MCF 10A (cell line): ENCODE measurements around the gene NET1. TPM values are rescaled to one million over a fixed set of nuclear protein-coding genes. Genes with fewer than 3 reads are reported as not detected.

Experiments used
- BruUV-seq: library from RNA; stranded (reverse); fragments of 400-500 nt; replicated peaks from 2 replicates; lab custom pipeline; 2021; lab: Mats Ljungman, UMichigan
- CTCF ChIA-PET: fragments of 300-600 bp; sonication (Branson Sonifier 250); formaldehyde crosslinking; extraction: SDS; loops from one replicate; lab custom pipeline; 2021; ENCODE audit warnings: antibody characterized with exemption, inconsistent platforms; lab: Yijun Ruan, JAX
- POLR2A ChIA-PET: fragments of 300-600, 350-650 bp; sonication (Branson Sonifier 250); formaldehyde crosslinking; extraction: SDS; loops from one replicate; lab custom pipeline; 2020; ENCODE audit warnings: antibody characterized with exemption, inconsistent platforms; lab: Yijun Ruan, JAX
- DNase-seq: peaks from one replicate; pipeline ENCODE4 v3.0.0-alpha.2; 2018; ENCODE audit not compliant: unreplicated experiment
- H3K27ac Mint-ChIP-seq: one replicate; pipeline ENCODE4 v1.8.0; 2022; ENCODE audit warnings: mild to moderate bottlenecking, low read depth, mixed read lengths; ENCODE audit not compliant: unreplicated experiment
- H3K27me3 Mint-ChIP-seq: one replicate; pipeline ENCODE4 v1.8.0; 2022; ENCODE audit warnings: mixed read lengths; ENCODE audit not compliant: insufficient read depth, unreplicated experiment
- H3K36me3 Mint-ChIP-seq: one replicate; pipeline ENCODE4 v1.8.0; 2022; ENCODE audit warnings: mild to moderate bottlenecking, moderate library complexity, mixed read lengths; ENCODE audit not compliant: insufficient read depth, unreplicated experiment
- H3K4me1 Mint-ChIP-seq: one replicate; pipeline ENCODE4 v1.8.0; 2022; ENCODE audit warnings: mixed read lengths; ENCODE audit not compliant: insufficient read depth, unreplicated experiment
- H3K4me3 Mint-ChIP-seq: one replicate; pipeline ENCODE4 v1.8.0; 2022; ENCODE audit warnings: mild to moderate bottlenecking, moderate library complexity, mixed read lengths; ENCODE audit not compliant: unreplicated experiment
- H3K9me3 Mint-ChIP-seq: one replicate; pipeline ENCODE4 v1.8.0; 2022; ENCODE audit warnings: mixed read lengths; ENCODE audit not compliant: unreplicated experiment
- CTCF ChIP-seq: fragments of 200-600 bp; IDR thresholded peaks from one replicate; pipeline ENCODE4 v1.8.0; 2022; ENCODE audit warnings: antibody characterized with exemption, mild to moderate bottlenecking; ENCODE audit not compliant: unreplicated experiment
- intact Hi-C: fragments of 100-400 bp; cut with micrococcal nuclease; formaldehyde crosslinking; loops from 2 replicates; pipeline ENCODE4 v1.14.1; 2022
- total RNA-seq: library from RNA; stranded (reverse); gene quantifications from 2 replicates; pipeline ENCODE4 v1.2.3, GENCODE V29; 2022

The NET1 gene
- total RNA-seq, 1 experiment from 2014 or later, result 40.3 TPM

DNA sequence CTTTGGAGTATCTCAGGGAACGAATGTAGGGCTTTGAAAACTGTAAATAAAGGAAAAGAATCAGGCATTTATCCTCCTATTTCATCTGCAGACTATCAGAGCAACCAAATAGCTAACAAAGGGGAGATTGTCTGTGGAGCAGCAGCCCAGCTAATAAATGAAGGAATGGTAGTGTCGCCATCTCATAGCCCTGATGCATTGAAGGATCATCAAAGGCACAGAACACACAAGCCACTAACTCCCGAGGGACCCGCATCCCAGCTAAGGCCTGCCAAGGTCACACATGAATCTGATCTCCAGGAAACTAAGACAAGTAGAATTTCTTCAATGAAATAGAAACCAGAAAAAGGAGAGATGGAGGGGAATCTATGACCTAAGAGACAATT, 48.8 kb downstream of the NET1 start:
- H3K36me3 Mint-ChIP-seq, result peaks cover 59% of the 10 kb centered on the region
- H3K27me3 Mint-ChIP-seq, result no peaks in the 10 kb centered on the region
- peaks cover 7% of the 10 kb centered on the region for H3K9me3 Mint-ChIP-seq
- no peak overlapping the region for H3K27ac Mint-ChIP-seq
- DNase-seq, result no peak
- intact Hi-C loops, result no loop called here
- TF ChIP-seq CTCF, result no peak
- CTCF ChIA-PET, result interaction anchor here (0.6 to 2.1 kb wide), 4 partner anchors 16 to 162 kb away, joined by 3 to 11 read pairs (median 4); no protein-coding TSS in a partner anchor
- peaks cover 25% of the 10 kb centered on the region for H3K4me1 Mint-ChIP-seq
- no peak overlapping the region for H3K4me3 Mint-ChIP-seq
- POLR2A ChIA-PET, result interaction anchor here (0.6 to 1.8 kb wide), 6 partner anchors 9 to 144 kb away, joined by 3 to 6 read pairs (median 5); no protein-coding TSS in a partner anchor
- no TSS peak for BruUV-seq

- peak overlapping the region; percentile 39 for H3K27ac Mint-ChIP-seq
- intact Hi-C loops, result no loop called here
- peaks cover 7% of the 10 kb centered on the region for H3K9me3 Mint-ChIP-seq
- no TSS peak for BruUV-seq
- ChIA-PET POLR2A (interaction anchor here (0.8 to 2.2 kb wide), 10 partner anchors 10 to 143 kb away, joined by 3 to 8 read pairs (median 4); no protein-coding TSS in a partner anchor), CTCF (interaction anchor here (0.6 to 2.1 kb wide), 3 partner anchors 20 to 161 kb away, joined by 3 to 11 read pairs (median 4); no protein-coding TSS in a partner anchor)
- H3K4me1 Mint-ChIP-seq, result peaks cover 35% of the 10 kb centered on the region
- DNase-seq, result no peak
- no peak overlapping the region for H3K4me3 Mint-ChIP-seq
- no peaks in the 10 kb centered on the region for H3K27me3 Mint-ChIP-seq
- TF ChIP-seq CTCF, result no peak
- H3K36me3 Mint-ChIP-seq, result peaks cover 49% of the 10 kb centered on the region
These were observed 49.8 kb downstream of the NET1 start for GRCh38 chr10:5461914-5462840.

- peak overlapping the region; percentile 39 for H3K27ac Mint-ChIP-seq
- TF ChIP-seq CTCF, result no peak
- POLR2A ChIA-PET, result interaction anchor here (0.8 to 5.2 kb wide), 9 partner anchors 11 to 160 kb away, joined by 3 to 31 read pairs (median 4); no protein-coding TSS in a partner anchor
- peaks cover 7% of the 10 kb centered on the region for H3K9me3 Mint-ChIP-seq
- H3K4me1 Mint-ChIP-seq, result peaks cover 32% of the 10 kb centered on the region
- CTCF ChIA-PET, result interaction anchor here (1.8 to 2.1 kb wide), 3 partner anchors 87 to 160 kb away, joined by 4 to 11 read pairs (median 9); no protein-coding TSS in a partner anchor
- no peaks in the 10 kb centered on the region for H3K27me3 Mint-ChIP-seq
- no TSS peak for BruUV-seq
- intact Hi-C loops, result no loop called here
- no peak overlapping the region for H3K4me3 Mint-ChIP-seq
- DNase-seq, result no peak
- H3K36me3 Mint-ChIP-seq, result peaks cover 43% of the 10 kb centered on the region
These were observed 50.5 kb downstream of the NET1 start for GRCh38 chr10:5462841-5463293.

GRCh38 chr10:5464546-5464945, 52.2 kb downstream of the NET1 start:
- intact Hi-C loops, result no loop called here
- no peak for DNase-seq
- H3K36me3 Mint-ChIP-seq, result peaks cover 29% of the 10 kb centered on the region
- BruUV-seq, result no TSS peak
- no peak overlapping the region for H3K4me3 Mint-ChIP-seq
- ChIA-PET POLR2A (interaction anchor here (0.6 to 5.2 kb wide), 10 partner anchors 12 to 204 kb away, joined by 3 to 31 read pairs (median 4); no protein-coding TSS in a partner anchor), CTCF (interaction anchor here (0.6 to 2.1 kb wide), 6 partner anchors 16 to 615 kb away, joined by 3 to 9 read pairs (median 4); no protein-coding TSS in a partner anchor)
- H3K4me1 Mint-ChIP-seq, result peaks cover 25% of the 10 kb centered on the region
- no peaks in the 10 kb centered on the region for H3K27me3 Mint-ChIP-seq
- no peak overlapping the region for H3K27ac Mint-ChIP-seq
- no peak for TF ChIP-seq CTCF
- peaks cover 7% of the 10 kb centered on the region for H3K9me3 Mint-ChIP-seq
